ENCODE results near the gene TRIM52. TPM values are rescaled to one million over a fixed set of nuclear protein-coding genes. Genes with fewer than 3 reads are reported as not detected.
"Not testable (repeated sequence)": the region's sequence is repeated elsewhere in the genome, so short reads cannot be mapped to it uniquely, and the experiment has no call there.

The TRIM52 gene
- total RNA-seq (10 to 100 TPM; 35.9 to 37.6 TPM), total RNA-seq (14.2 to 149 (median 82.7) reads per million in 172 experiments)
- 39.9 TPM for polyA plus RNA-seq (2013, experiment 1 of 2)
- polyA plus RNA-seq (2013, experiment 2 of 2): 49.0 TPM

DNA sequence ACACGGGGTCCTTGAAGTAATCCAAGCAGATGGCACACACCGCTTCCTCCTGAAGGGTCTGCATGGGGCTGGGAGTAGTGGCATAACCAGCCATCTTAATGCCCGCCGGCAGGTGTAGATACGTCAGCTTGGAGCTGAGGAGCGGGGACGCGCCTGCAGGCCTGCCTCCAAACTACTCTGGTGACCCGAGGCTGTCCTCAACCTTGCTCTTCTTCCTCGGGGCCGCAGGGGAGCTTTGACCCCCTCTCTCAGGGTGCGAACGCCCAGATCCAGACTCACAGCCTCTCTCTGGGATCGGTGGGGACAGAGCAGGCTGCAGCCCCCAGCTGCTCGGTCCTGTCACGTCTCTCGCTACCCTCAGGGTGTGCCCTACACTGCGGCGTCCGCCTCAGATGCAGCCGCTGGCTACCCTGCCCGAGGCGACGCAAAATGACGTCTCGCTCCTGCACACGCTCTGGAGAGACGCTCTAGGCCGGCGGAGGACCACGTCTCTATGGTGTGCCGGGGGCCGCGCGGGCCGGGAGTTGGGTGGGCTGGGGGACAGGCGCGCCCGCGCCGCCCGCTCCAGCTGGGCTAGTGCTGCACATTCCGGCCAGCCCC, at the start of gene TRIM52:
TRIM52 (minus strand) TSS at position 424 of the 600 bp plus-strand sequence; CDS start at position 94, 330 bp downstream.
- ATAC-seq (ENCODE audit: poor library complexity) (peak; percentile 73), DNase-seq (peak; percentile 84 to 96 (median 89))
- Histone ChIP-seq H3K4me1 (ENCODE audit: insufficient read depth, low read length) (peaks cover 43% of the 10 kb centered on the region), H3K36me3 (ENCODE audit: insufficient read depth, low read length) (peaks cover 14% of the 10 kb centered on the region), H3K9me3 (ENCODE audit: control insufficient read depth in 1 of 2, insufficient read depth in 1 of 2, low read length in 2 of 2) (no peaks in the 10 kb centered on the region), H3K4me3 (ENCODE audit: low read length) (peak within 1 kb of the TSS; percentile 85), H3K27me3 (ENCODE audit: control insufficient read depth in 1 of 2, insufficient read depth in 2 of 2, low read length in 2 of 2) (no peaks in the 10 kb centered on the region), H3K27ac (ENCODE audit: low read depth in 1 of 2, low read length in 2 of 2) (peak within 1 kb of the TSS; percentile 98 to 99)
- H3K27ac Mint-ChIP-seq: peak within 1 kb of the TSS; percentile 95
- CTCF ChIA-PET: interaction anchor here (0.8 to 3.3 kb wide), 9 partner anchors 10 to 76 kb away, joined by 3 to 23 read pairs (median 3); partner anchors contain the start of genes RACK1 and TRIM41
- no peaks in the 10 kb centered on the region for H3K9me3 Mint-ChIP-seq
- POLR2A ChIA-PET: interaction anchor here (0.7 to 4.4 kb wide), 17 partner anchors 10 to 1637 kb away, joined by 3 to 244 read pairs (median 12); partner anchors contain the start of genes HNRNPH1, RACK1, TRIM41 and TRIM7
- H3K27me3 Mint-ChIP-seq: no peaks in the 10 kb centered on the region
- TF ChIP-seq, protein P1, sequence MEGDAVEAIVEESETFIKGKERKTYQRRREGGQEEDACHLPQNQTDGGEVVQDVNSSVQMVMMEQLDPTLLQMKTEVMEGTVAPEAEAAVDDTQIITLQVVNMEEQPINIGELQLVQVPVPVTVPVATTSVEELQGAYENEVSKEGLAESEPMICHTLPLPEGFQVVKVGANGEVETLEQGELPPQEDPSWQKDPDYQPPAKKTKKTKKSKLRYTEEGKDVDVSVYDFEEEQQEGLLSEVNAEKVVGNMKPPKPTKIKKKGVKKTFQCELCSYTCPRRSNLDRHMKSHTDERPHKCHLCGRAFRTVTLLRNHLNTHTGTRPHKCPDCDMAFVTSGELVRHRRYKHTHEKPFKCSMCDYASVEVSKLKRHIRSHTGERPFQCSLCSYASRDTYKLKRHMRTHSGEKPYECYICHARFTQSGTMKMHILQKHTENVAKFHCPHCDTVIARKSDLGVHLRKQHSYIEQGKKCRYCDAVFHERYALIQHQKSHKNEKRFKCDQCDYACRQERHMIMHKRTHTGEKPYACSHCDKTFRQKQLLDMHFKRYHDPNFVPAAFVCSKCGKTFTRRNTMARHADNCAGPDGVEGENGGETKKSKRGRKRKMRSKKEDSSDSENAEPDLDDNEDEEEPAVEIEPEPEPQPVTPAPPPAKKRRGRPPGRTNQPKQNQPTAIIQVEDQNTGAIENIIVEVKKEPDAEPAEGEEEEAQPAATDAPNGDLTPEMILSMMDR (IDR thresholded peaks at IDR 0.05): no peak
- peak within 1 kb of the TSS; percentile 100 for H3K4me3 Mint-ChIP-seq
- intact Hi-C loops (cut with DNase I, micrococcal nuclease): loop anchor here (1.0 to 5.0 kb wide), 6 partner anchors 15 to 399 kb away; partner anchors contain the start of genes TRIM41 (in 2 of the 2), RACK1 (in 1 of the 2) and ZFP62 (in 1 of the 2)
- peaks cover 52% of the 10 kb centered on the region for H3K4me1 Mint-ChIP-seq (ENCODE audit: low read depth)
- H3K36me3 Mint-ChIP-seq (ENCODE audit: low read depth): peaks cover 53% of the 10 kb centered on the region

DNA sequence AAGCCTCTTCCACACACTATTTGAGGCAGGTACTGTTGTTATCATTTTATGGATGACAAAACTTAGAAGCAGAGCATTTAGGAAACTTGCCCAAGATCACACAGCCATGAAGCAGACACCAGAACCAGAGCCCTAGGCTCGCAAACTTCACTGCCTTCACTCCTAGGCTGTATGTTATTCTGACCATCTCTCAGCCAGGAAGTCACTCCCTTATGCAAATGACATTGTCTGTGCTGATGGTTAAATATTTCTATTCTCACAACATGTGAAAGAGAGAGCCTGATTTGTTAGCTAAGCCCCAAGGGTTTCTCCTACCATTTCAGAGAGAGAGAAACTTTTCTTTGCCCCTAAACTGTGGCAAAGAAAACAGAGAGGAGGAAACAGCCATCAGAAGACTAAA, 26.4 kb upstream of the TRIM52 start:
- H3K4me1 Mint-ChIP-seq (ENCODE audit: low read depth); H3K4me3 ChIP-seq (ENCODE audit: low read length); H3K27ac Mint-ChIP-seq; H3K9me3 ChIP-seq (ENCODE audit: control insufficient read depth in 1 of 2, insufficient read depth in 1 of 2, low read length in 2 of 2); intact Hi-C loops (cut with DNase I, micrococcal nuclease); CTCF ChIA-PET; ATAC-seq (ENCODE audit: poor library complexity); H3K27ac ChIP-seq (ENCODE audit: low read depth in 1 of 2, low read length in 2 of 2); H3K36me3 ChIP-seq (ENCODE audit: insufficient read depth, low read length); H3K4me1 ChIP-seq (ENCODE audit: insufficient read depth, low read length); H3K27me3 Mint-ChIP-seq; H3K9me3 Mint-ChIP-seq; DNase-seq; POLR2A ChIA-PET; H3K4me3 Mint-ChIP-seq; H3K27me3 ChIP-seq (ENCODE audit: control insufficient read depth in 1 of 2, insufficient read depth in 2 of 2, low read length in 2 of 2); H3K36me3 Mint-ChIP-seq (ENCODE audit: low read depth): not testable (repeated sequence)

DNA sequence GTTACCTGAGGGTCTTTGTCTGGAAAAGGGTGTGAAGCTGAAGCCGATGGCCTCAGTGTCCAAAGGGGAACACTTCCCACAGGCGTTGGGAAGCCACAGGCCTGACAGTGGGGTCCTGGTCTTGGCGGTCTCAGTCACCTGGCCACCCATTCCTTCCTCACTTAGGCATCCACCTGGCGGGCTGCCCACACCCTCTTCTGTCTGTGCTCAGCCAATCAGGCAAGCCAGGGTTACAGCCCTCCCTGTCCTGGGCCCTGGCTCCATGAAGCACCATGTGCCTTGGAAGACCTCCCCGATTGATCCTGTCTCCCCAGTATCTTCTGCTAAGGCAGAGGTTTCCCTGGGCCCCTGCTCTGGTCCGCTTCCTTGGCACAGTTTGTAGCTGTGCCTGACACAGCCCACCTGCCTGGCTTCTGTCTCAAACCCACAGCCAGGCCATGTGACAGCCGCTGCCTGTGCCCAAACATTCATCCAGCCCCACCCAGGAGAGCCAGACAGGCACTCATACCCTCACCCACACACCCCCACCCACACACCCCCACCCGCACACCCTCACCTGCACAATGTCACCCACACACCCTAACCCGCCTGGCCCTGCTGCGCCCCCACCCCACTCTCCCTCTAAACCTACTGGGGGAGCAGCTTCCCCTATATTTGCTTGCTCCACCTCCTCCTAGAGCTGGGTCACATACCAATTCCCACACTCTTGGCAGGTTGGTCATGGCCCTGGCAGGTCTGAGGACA, 25.2 kb upstream of the TRIM52 start:
- H3K36me3 ChIP-seq (ENCODE audit: insufficient read depth, low read length); H3K4me1 ChIP-seq (ENCODE audit: insufficient read depth, low read length); H3K4me3 ChIP-seq (ENCODE audit: low read length); CTCF ChIA-PET; DNase-seq; H3K4me1 Mint-ChIP-seq (ENCODE audit: low read depth); H3K4me3 Mint-ChIP-seq; H3K27ac ChIP-seq (ENCODE audit: low read depth in 1 of 2, low read length in 2 of 2); intact Hi-C loops (cut with DNase I, micrococcal nuclease); H3K9me3 ChIP-seq (ENCODE audit: control insufficient read depth in 1 of 2, insufficient read depth in 1 of 2, low read length in 2 of 2); H3K27me3 Mint-ChIP-seq; H3K27ac Mint-ChIP-seq; H3K9me3 Mint-ChIP-seq; POLR2A ChIA-PET; H3K36me3 Mint-ChIP-seq (ENCODE audit: low read depth); ATAC-seq (ENCODE audit: poor library complexity); H3K27me3 ChIP-seq (ENCODE audit: control insufficient read depth in 1 of 2, insufficient read depth in 2 of 2, low read length in 2 of 2): not testable (repeated sequence)

DNA sequence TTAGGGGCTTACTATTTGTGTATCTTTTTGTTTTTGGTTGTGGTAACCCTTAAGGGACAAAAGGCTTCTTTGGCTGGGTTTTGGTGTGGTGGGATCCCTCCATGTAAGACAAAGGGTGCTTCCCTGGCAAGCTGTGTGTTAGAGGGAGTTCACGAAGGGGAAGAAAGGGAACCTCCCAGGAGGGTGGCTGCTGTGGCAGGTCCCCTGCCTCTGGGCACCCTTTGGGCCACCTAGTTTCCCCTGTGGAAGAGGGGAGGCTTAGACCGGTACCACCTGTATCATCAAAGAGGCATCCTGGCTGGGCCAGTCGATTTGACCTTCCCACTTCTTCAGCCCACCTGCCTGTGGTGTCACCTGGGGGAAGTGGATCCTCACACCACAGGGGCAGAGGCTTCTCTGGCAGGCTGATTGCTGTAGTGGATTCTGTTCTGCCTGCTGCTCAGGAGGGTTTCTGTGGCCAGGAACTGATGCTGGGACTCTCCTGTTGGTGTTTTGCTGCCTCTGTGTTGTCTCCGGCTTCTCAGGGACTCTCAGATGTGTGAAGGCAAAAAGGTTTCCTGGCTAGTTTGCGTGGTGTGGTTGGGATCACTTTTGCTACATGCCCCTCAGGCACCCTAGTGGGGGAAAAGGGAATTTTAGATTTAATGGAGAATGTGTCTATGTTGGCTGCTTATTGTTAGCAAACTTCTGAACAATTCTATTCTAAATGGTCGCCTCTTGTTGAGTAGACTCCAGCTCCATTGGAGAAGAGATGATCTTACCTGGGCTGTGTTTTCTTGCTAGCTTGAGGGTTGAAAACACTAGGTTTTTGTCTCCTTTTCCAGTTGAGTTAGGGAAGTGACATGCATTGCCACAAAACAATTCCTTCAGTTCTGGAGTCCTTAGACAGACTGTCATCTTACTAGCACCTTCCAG, 23.2 kb upstream of the TRIM52 start:
- DNase-seq; POLR2A ChIA-PET; H3K27ac Mint-ChIP-seq; ATAC-seq (ENCODE audit: poor library complexity); H3K9me3 ChIP-seq (ENCODE audit: control insufficient read depth in 1 of 2, insufficient read depth in 1 of 2, low read length in 2 of 2); H3K9me3 Mint-ChIP-seq; H3K27me3 ChIP-seq (ENCODE audit: control insufficient read depth in 1 of 2, insufficient read depth in 2 of 2, low read length in 2 of 2); CTCF ChIA-PET; H3K4me3 Mint-ChIP-seq; H3K36me3 ChIP-seq (ENCODE audit: insufficient read depth, low read length); intact Hi-C loops (cut with DNase I, micrococcal nuclease); H3K27me3 Mint-ChIP-seq; H3K27ac ChIP-seq (ENCODE audit: low read depth in 1 of 2, low read length in 2 of 2); H3K4me1 Mint-ChIP-seq (ENCODE audit: low read depth); H3K4me1 ChIP-seq (ENCODE audit: insufficient read depth, low read length); H3K36me3 Mint-ChIP-seq (ENCODE audit: low read depth); H3K4me3 ChIP-seq (ENCODE audit: low read length): not testable (repeated sequence)

Measured in CD4-positive, alpha-beta T cell (primary cell).